GM10248 (cell line): ENCODE measurements around the gene ZNF71.

Source experiments
- CTCF ChIA-PET: fragments of 300-600 bp; sonication (Branson Sonifier 250); formaldehyde crosslinking; extraction: SDS; loops from one replicate; lab custom pipeline; 2021; ENCODE audit warnings: antibody characterized with exemption; lab: Yijun Ruan, JAX
- POLR2A ChIA-PET: fragments of 350-650 bp; sonication (Branson Sonifier 250); formaldehyde crosslinking; extraction: SDS; loops from one replicate; lab custom pipeline; 2020; ENCODE audit warnings: antibody characterized with exemption; lab: Yijun Ruan, JAX
- DNase-seq: peaks from one replicate; pipeline ENCODE4 v3.0.0; 2012; ENCODE audit errors: extremely low spot score
- TF ChIP-seq, protein P1 (sequence below): IDR thresholded peaks from 2 replicates; pipeline ENCODE4 v1.5.1; 2012; ENCODE audit warnings: mild to moderate bottlenecking, low read depth; ENCODE audit errors: extremely low read depth, missing control alignments, control extremely low read depth

The ZNF71 gene

DNA sequence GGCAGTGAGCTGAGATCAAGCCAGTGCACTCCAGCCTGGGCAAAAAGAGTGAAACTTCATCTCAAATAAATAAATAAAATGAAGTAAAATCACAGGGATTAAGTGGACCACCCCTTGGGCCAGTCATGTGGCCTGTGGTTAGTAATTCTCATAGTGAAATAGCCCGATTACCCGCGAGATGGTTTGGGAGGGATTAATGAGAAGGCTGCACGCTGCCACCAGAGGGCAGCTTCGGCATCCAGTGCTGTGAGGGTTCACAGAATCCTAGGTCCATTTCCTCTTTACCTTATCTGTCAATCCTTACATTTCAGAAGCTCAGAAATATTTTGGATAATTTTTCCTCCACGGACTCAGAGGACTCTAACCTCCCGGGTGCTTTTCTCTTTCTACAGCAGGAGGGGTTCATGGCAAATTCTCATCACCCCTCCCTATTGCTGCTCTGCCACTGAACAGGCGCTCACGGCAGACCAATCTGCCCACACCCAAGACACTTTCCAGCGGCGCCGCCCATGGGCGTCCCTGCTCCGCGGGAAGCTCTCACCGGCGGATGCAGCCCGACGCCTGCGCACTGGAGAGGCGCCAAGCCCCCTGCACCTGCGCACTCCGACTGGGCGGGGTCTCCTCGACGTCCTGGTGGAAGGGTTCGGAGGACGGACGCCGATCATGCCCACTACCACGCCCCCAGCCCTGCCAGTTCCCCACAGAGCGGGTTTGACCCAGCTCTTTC, 65.4 kb downstream of the ZNF71 start:
- ChIA-PET CTCF (no interaction called here), POLR2A (no interaction called here)
- TF ChIP-seq, protein P1, sequence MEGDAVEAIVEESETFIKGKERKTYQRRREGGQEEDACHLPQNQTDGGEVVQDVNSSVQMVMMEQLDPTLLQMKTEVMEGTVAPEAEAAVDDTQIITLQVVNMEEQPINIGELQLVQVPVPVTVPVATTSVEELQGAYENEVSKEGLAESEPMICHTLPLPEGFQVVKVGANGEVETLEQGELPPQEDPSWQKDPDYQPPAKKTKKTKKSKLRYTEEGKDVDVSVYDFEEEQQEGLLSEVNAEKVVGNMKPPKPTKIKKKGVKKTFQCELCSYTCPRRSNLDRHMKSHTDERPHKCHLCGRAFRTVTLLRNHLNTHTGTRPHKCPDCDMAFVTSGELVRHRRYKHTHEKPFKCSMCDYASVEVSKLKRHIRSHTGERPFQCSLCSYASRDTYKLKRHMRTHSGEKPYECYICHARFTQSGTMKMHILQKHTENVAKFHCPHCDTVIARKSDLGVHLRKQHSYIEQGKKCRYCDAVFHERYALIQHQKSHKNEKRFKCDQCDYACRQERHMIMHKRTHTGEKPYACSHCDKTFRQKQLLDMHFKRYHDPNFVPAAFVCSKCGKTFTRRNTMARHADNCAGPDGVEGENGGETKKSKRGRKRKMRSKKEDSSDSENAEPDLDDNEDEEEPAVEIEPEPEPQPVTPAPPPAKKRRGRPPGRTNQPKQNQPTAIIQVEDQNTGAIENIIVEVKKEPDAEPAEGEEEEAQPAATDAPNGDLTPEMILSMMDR, result no peak
- no peak for DNase-seq

DNA sequence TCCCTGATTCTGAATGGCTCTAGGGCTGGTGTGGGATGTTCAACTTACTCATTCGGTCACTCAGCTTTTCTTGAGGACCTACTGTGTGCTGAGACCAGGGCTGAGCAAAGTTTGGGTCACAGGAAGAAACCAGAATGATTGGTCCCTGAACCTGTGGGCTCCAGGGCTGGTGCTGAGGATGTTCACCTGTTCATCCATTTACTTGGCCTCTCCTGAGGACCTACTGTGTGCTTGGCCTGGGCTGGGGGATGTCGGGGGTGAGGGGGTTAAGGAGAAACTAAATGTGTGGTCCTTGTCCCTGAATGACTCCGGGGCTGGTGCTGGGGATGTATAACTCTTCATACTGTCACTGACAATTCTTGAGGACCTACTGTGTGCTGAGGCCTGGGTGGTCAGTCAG, 66.1 kb downstream of the ZNF71 start:
- TF ChIP-seq, protein P1, result no peak
- ChIA-PET POLR2A (no interaction called here), CTCF (no interaction called here)
- DNase-seq, result no peak

DNA sequence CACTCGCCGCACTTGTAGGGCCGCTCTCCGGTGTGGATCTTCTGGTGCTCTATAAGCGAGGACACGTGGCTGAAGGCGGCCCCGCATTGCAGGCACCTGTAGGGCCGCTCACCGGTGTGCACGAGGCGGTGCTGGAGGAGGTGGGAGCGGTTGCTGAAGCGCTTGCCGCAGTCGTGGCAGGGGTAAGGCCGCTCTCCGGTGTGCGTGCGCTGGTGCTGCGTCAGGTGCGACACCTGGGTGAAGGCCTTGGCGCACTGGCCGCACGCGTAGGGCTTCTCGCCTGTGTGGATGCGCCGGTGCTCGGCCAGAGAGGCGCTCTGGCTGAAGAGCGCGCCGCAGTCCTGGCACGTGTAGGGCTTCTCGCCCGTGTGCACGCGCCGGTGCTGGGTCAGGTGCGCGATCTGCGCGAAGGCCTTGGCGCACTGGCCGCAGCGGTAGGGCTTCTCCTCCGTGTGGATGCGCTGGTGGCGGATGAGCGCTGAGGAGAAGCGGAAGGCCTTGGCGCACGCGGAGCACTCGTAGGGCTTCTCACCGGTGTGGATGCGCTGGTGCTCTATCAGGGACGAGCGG, 68.9 kb downstream of the ZNF71 start:
- ChIA-PET CTCF (no interaction called here), POLR2A (no interaction called here)
- TF ChIP-seq, protein P1, result no peak
- DNase-seq, result no peak

DNA sequence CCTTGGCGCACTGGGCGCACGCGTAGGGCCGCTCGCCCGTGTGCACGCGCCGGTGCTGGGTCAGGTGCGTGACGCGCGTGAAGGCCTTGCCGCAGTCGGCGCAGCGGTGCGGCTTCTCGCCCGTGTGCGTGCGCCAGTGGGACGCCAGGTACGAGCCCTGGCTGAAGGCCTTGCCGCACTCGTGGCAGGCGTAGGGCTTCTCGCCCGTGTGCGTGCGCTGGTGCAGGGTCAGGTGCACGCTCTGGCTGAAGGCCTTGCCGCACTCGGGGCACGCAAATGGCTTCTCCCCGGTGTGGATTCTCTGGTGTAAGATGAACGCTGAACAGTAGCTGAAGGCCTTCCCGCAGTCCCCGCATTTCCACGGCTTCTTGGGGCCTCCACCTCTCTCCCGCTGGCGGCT, 69.4 kb downstream of the ZNF71 start:
- DNase-seq, result no peak
- POLR2A ChIA-PET, result no interaction called here
- CTCF ChIA-PET, result no interaction called here
- TF ChIP-seq, protein P1, result no peak

DNA sequence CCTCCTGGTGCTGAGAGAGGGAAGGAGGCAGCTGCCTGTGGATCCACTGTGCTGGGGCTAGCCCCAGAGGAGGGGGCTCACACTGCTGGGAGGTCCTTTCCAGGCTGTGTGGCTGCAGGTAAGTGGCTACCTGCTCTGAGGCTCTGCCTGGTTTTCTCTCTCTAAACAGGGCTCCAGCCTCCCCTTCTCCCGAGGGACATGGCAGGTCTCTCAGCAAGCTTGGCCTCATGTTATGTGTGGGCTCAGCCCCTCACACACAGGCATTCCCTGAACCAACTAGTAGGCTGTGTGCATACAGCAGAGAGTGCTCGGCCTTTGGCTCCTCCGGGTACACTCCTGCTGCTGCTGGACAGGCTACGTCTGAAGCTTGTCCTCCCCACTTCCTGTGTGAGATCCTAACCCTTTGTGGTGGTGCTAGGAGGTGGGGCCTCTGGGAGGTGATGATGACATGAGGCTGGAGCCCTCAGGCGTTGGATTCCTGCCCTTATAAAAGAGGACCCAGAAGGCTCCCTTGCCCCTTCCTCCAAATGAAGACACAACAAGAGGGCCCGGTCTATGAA, 72.3 kb downstream of the ZNF71 start:
- DNase-seq, result no peak
- CTCF ChIA-PET, result no interaction called here
- TF ChIP-seq, protein P1, result no peak
- POLR2A ChIA-PET, result no interaction called here

DNA sequence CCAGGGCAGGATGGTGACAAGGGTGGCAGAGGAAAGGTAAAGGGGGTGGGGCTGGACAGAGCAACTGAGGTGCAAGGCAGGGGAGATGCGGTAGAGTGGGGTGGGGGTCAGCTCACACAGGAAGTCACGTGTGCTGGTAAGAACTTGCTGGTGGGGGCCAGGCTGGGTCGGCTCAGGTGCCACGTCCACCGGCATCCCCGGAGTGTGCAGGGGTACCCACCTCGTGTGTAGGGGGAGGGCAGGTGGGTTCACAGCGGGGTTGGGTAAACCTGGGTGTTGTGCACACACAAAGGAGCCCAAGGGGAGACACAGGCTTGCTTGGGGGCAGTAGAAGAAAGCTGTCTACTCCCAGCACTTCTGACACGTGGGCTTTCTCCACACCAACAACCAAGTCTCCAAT, 73.6 kb downstream of the ZNF71 start:
- DNase-seq, result no peak
- TF ChIP-seq, protein P1, result no peak
- ChIA-PET CTCF (no interaction called here), POLR2A (no interaction called here)
